ENCODE data around the gene ALDH2. TPM values are rescaled to one million over a fixed set of nuclear protein-coding genes. Genes with fewer than 3 reads are reported as not detected.

Gene ALDH2
- total and polyA plus RNA-seq, 9 of the 15 experiments (the other 6 are each of a cell fraction or from before 2014, with no cell fraction given) = 1.9 to 22.5 (median 12.2) TPM

GRCh38 chr12:111766608-111767361 lies at the start of gene ALDH2 (continued):
- TF ChIP-seq MGA (IDR thresholded peaks at IDR 0.05) (peak; percentile 60), GTF2F1 (IDR thresholded peaks at IDR 0.05; ENCODE audit: low read depth, low read length) (no peak), CAMTA2 (CRISPR knock-in tag; conservative IDR thresholded peaks at IDR 0.05) (no peak), E2F1 (CRISPR knock-in tag; IDR thresholded peaks at IDR 0.05) (peak; percentile 69; the same call in 1 of the 2 replicates), RREB1 (CRISPR knock-in tag; IDR thresholded peaks at IDR 0.05) (no peak), NR1H2 (CRISPR knock-in tag; IDR thresholded peaks at IDR 0.05) (no peak), RBM14 (IDR thresholded peaks at IDR 0.05; ENCODE audit: borderline replicate concordance, insufficient read depth, low read depth, low read length) (0 out of 2 replicates have a peak, but pooled peaks have one; percentile 52)

Data from K562 (cell line).